Left lung (tissue), 10 donors: ENCODE measurements around the gene ARPC5L. TPM values are rescaled to one million over a fixed set of nuclear protein-coding genes. Genes with fewer than 3 reads are reported as not detected.

Experiments used
- ATAC-seq: fragments of 200-7000 bp; cut with Tn5 transposase; one replicate; pipeline ENCODE4 v1.9.1; 2020; ENCODE audit warnings: moderate library complexity
- DNase-seq, 4 donors: peaks; one replicate each; pipeline ENCODE4 v3.0.0-alpha.2; 2013 to 2020
- H3K27ac ChIP-seq, 2 donors: fragments of 200-600 bp; sonication (generic) in 1 of 2; one replicate each; pipeline versions ENCODE4 v1.5.0 to v1.8.0; 2020 to 2021
- H3K27me3 ChIP-seq, 2 donors: fragments of 200-600 bp; sonication (generic) in 1 of 2; one replicate each; pipeline versions ENCODE4 v1.5.0 to v1.8.0; 2020 to 2021
- H3K36me3 ChIP-seq, 2 donors: fragments of 200-600 bp; sonication (generic) in 1 of 2; one replicate each; pipeline versions ENCODE4 v1.5.0 to v1.8.0; 2020 to 2021
- H3K4me1 ChIP-seq, 2 donors: fragments of 200-600 bp; one replicate each; pipeline ENCODE4 v1.8.0; 2021
- H3K4me3 ChIP-seq, 2 donors: fragments of 200-600 bp; sonication (generic) in 1 of 2; one replicate each; pipeline versions ENCODE4 v1.5.0 to v1.8.0; 2020 to 2021; ENCODE audit warnings: mild to moderate bottlenecking in 1 of 2
- H3K9me3 ChIP-seq, 2 donors: fragments of 200-600 bp; sonication (generic) in 1 of 2; one replicate each; pipeline versions ENCODE4 v1.5.0 to v1.8.0; 2020 to 2021
- intact Hi-C, 2 donors: fragments of 100-400 bp; cut with DNase I; formaldehyde crosslinking; loops; one replicate each; pipeline versions ENCODE4 v1.11.2 to v1.14.2; 2022
- polyA plus RNA-seq, 6 donors: library from polyadenylated mRNA; unstranded; fragments of 120-200 nt; gene quantifications; one replicate each; pipeline ENCODE4 v1.2.1, GENCODE V29; 2013; ENCODE audit not compliant: insufficient read length in 6 of 6
- total RNA-seq, 2 donors: library from RNA; stranded (reverse); fragmentation: NEBNext Ultra II Directional; extraction: Animal tissue kit (Norgen Biotek cat#: 25700); gene quantifications; one replicate each; pipeline ENCODE4 v1.2.1, GENCODE V29; 2021
- TF ChIP-seq, protein P1 (sequence below), 2 donors: fragments of 200-600 bp; sonication (generic) in 1 of 2; IDR thresholded peaks; one replicate each; pipeline versions ENCODE4 v1.5.0 to v1.8.0; 2021; ENCODE audit warnings: antibody characterized with exemption in 2 of 2
- donor health status: DM: no; HTN: yes; CAD: no.
- donor health status: DM: no; HTN: no; CAD: no.

Gene ARPC5L
- total and polyA plus RNA-seq, 8 donors = 30.8 to 53.6 (median 36.5) TPM

DNA sequence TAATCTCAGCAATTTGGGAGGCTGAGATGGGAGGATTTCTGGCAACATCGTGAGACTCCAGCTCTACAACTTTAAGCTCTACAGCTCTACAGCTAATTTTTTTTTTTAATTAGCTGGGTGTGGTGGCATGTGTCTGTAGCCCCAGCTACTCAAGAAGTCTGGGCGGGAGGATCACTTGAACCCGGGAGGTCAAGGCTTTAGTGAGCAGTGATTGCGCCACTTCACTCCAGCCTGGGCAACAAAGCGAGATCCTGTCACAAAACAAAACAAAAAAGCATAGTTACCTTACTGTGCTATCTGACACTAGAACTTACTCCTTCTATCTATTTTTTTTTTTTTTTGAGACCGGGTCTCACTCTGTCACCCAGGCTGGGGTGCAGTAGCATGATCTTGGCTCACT lies 15.0 kb upstream of the ARPC5L start:
- TF ChIP-seq, protein P1, sequence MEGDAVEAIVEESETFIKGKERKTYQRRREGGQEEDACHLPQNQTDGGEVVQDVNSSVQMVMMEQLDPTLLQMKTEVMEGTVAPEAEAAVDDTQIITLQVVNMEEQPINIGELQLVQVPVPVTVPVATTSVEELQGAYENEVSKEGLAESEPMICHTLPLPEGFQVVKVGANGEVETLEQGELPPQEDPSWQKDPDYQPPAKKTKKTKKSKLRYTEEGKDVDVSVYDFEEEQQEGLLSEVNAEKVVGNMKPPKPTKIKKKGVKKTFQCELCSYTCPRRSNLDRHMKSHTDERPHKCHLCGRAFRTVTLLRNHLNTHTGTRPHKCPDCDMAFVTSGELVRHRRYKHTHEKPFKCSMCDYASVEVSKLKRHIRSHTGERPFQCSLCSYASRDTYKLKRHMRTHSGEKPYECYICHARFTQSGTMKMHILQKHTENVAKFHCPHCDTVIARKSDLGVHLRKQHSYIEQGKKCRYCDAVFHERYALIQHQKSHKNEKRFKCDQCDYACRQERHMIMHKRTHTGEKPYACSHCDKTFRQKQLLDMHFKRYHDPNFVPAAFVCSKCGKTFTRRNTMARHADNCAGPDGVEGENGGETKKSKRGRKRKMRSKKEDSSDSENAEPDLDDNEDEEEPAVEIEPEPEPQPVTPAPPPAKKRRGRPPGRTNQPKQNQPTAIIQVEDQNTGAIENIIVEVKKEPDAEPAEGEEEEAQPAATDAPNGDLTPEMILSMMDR (IDR thresholded peaks at IDR 0.05) = no peak
- DNase-seq (peak in 1 of 4 donors; percentile 3), ATAC-seq (no peak)
- Histone ChIP-seq H3K27me3 (no peaks in the 10 kb centered on the region), H3K4me1 (no peaks in the 10 kb centered on the region), H3K9me3 (no peaks in the 10 kb centered on the region), H3K27ac (no peak overlapping the region), H3K36me3 (no peaks in the 10 kb centered on the region), H3K4me3 (no peak overlapping the region)
- intact Hi-C loops = loop anchor here in 1 of 2 donors (5.0 kb wide), 1 partner anchor 70 kb away; the partner anchor contains the start of gene OLFML2A

DNA sequence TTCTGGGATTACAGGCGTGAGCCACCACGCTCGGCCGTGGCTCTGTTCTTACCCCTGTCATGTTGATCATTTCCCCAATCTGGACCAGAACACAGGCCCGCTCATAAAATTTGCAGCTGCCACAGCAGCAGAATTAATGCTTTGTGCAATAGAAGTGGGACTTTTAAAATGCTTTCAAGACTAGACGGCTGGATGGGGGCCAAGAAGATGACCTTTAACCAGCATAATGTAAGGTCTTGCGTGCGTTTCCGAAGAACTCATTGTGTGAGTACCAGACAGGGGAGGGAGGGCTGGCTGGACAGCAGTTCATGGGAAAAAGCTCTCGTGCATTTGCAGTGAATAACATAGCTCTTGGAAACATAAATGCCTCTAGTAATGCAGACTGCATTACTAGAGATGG lies 12.1 kb upstream of the ARPC5L start:
- H3K9me3 ChIP-seq = no peaks in the 10 kb centered on the region
- H3K4me1 ChIP-seq = peaks cover 8 to 17% of the 10 kb centered on the region in 2 donors
- intact Hi-C loops = loop anchor here in 1 of 2 donors (5.0 kb wide), 1 partner anchor 72 kb away; the partner anchor contains the start of gene OLFML2A
- no peaks in the 10 kb centered on the region for H3K36me3 ChIP-seq
- TF ChIP-seq, protein P1 (IDR thresholded peaks at IDR 0.05) = no peak
- DNase-seq (peak in 1 of 4 donors; percentile 37), ATAC-seq (no peak)
- no peaks in the 10 kb centered on the region for H3K27me3 ChIP-seq
- no peak overlapping the region for H3K27ac ChIP-seq
- H3K4me3 ChIP-seq = no peak overlapping the region

DNA sequence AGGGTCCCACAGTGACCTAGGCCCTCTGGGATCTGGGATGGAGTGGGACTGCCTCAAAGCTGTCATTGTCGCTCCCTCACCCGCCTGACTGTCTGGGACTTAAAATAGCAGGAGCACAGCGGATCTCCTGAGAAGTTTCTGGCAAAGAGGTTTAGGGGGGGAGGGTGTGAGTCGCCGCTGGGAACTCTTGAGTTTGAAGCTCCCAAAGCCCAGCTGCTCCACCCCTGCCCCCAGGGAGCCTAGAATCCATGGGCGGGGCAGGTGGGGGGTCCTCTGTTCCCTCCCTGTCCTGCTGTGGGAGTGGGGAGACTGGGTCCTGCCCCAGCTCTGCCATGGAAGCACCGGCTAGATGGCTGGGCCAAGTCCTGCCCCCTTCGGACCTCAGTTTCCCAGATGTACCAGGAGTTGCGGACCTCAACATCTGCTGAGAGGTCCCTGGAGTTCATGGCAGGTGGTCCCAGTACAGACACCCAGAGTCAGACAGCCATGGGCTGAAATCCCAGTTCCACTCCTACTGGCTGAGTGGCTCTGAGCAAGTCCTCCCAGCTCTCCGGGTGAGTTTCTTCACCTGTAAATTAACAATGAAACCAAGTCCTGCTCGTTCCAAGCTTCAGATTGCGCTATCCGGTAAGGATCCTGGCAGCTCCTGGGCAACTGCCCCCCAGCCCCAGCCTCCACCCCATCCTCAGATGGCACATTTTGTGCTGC lies 9.7 kb upstream of the ARPC5L start:
- Histone ChIP-seq H3K27me3 (no peaks in the 10 kb centered on the region), H3K4me1 (peaks cover 8 to 17% of the 10 kb centered on the region in 2 donors), H3K9me3 (no peaks in the 10 kb centered on the region), H3K4me3 (peak overlapping the region in 1 of 2 donors; percentile 37), H3K36me3 (peaks cover 0 to 14% of the 10 kb centered on the region in 2 donors), H3K27ac (no peak overlapping the region)
- ATAC-seq (no peak), DNase-seq (peak in 1 of 4 donors; percentile 51)
- TF ChIP-seq, protein P1 (IDR thresholded peaks at IDR 0.05) = no peak
- intact Hi-C loops = no loop called here

DNA sequence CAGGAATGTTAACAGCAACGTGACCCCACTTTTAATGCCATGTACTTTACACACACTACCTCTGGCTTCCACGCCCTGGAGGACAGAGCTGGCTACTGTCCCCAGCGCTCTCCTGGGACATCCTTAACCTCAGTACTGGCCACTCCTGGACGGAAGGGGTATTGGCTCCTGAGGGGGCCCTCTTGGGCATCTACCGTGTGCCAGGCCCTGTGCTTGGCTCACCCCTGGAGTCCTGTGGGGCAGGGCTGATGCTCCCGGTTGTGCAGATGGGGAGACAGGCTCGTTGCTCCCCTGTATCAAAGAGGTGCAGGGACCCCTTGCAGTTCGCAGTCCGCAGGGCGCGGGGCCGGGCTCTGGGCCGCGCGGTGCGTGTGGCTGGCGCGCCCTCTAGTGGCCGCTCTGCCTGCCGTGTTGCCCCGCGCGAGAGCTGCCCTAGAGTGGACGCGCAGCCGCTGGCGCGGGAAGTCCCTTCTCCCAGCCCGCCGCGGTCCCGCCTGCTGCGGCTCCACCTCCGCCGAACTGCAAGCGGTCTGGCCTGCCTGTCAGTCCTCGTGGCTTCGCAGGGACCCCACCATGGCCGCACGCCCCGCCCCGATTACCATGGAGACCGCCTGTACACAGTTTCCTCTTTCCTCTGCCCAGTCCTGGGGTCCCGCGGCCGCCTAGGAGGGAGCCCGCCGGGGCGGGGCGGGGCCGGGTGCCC lies 8.9 kb upstream of the ARPC5L start, which contains the start of gene WDR38:
Gene WDR38, plus strand, starts transcription at position 632 of the 703 bp plus-strand sequence. CDS start 72 bp downstream, outside the sequence.
- no peaks in the 10 kb centered on the region for H3K27me3 ChIP-seq
- intact Hi-C loops = no loop called here
- TF ChIP-seq, protein P1 (IDR thresholded peaks at IDR 0.05) = peak; percentile 98
- ATAC-seq (peak; percentile 95), DNase-seq (peak; percentile 71 to 96 (median 74))
- H3K4me3 ChIP-seq = peak within 1 kb of the TSS; percentile 33 to 37
- H3K36me3 ChIP-seq = peaks cover 0 to 22% of the 10 kb centered on the region in 2 donors
- peaks cover 8 to 17% of the 10 kb centered on the region in 2 donors for H3K4me1 ChIP-seq
- H3K27ac ChIP-seq = no peak within 1 kb of the TSS
- H3K9me3 ChIP-seq = no peaks in the 10 kb centered on the region
